Measurements from ENCODE around the gene TBL1XR1.

DNA sequence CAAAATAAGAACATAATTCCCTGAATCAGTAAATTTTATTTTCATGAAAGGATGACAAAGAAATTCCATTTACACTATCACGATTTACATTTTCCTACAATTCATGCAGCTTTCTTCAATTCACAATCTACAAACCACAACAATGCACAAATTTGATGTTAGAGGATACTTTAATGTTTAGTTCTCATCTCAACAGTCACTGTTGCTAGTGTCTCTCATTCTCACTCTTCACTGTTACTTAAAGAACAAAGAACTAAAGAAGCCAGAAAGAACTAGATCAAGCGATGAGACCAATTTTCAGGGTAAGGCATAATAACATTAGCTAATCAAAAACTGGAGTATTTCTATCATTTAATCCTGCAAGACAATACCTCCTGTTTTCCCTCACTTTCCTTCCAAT, 73.5 kb downstream of the TBL1XR1 start:
- TF ChIP-seq CTCF (IDR thresholded peaks at IDR 0.05 in 2 of 3, conservative IDR thresholded peaks at IDR 0.05 in 1 of 3; ENCODE audit: borderline replicate concordance in 1 of 3, insufficient read depth in 1 of 3, low read depth in 2 of 3, low read length in 2 of 3) = no peak
- TF ChIP-seq POLR2AphosphoS5 (IDR thresholded peaks at IDR 0.05; ENCODE audit: low read depth, low read length) = no peak
- no peak for TF ChIP-seq JUND (IDR thresholded peaks at IDR 0.05)
- no peak for TF ChIP-seq REST (IDR thresholded peaks at IDR 0.05; ENCODE audit: low read depth)
- no peak for TF ChIP-seq EZH2phosphoT487 (IDR thresholded peaks at IDR 0.05; ENCODE audit: borderline replicate concordance)
- no peak for TF ChIP-seq EGR1 (IDR thresholded peaks at IDR 0.05; ENCODE audit: low read depth)
- no peak for TF ChIP-seq RAD21 (IDR thresholded peaks at IDR 0.05; ENCODE audit: low read depth)
- TF ChIP-seq SIN3A (IDR thresholded peaks at IDR 0.05; ENCODE audit: low read depth) = no peak
- no peak for TF ChIP-seq TCF7L2 (IDR thresholded peaks at IDR 0.05; ENCODE audit: borderline replicate concordance, extremely low read depth, insufficient read depth, insufficient read length)
- no peak for TF ChIP-seq POLR2A (IDR thresholded peaks at IDR 0.05; ENCODE audit: borderline replicate concordance, extremely low read depth, insufficient read depth, insufficient read length)
- TF ChIP-seq, protein P1, sequence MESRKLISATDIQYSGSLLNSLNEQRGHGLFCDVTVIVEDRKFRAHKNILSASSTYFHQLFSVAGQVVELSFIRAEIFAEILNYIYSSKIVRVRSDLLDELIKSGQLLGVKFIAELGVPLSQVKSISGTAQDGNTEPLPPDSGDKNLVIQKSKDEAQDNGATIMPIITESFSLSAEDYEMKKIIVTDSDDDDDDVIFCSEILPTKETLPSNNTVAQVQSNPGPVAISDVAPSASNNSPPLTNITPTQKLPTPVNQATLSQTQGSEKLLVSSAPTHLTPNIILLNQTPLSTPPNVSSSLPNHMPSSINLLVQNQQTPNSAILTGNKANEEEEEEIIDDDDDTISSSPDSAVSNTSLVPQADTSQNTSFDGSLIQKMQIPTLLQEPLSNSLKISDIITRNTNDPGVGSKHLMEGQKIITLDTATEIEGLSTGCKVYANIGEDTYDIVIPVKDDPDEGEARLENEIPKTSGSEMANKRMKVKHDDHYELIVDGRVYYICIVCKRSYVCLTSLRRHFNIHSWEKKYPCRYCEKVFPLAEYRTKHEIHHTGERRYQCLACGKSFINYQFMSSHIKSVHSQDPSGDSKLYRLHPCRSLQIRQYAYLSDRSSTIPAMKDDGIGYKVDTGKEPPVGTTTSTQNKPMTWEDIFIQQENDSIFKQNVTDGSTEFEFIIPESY (IDR thresholded peaks at IDR 0.05; ENCODE audit: extremely low read depth, insufficient replicate concordance, low read length) = no peak
- no peak for TF ChIP-seq ZFX (IDR thresholded peaks at IDR 0.05)

Measured in HCT116 (cell line).